Fibroblast of lung (primary cell): ENCODE data around the gene SCN10A.

Experiments used
- CTCF ChIP-seq, 2 donors: IDR thresholded peaks in 1 of 2; conservative IDR thresholded peaks in 1 of 2; 1 replicate in 1 of 2; 2 replicates in 1 of 2; pipeline ENCODE4 v1.5.1; 2011 to 2012; ENCODE audit warnings: low read length in 2 of 2, control low read depth in 1 of 2, inconsistent platforms in 1 of 2, low read depth in 1 of 2, mild to moderate bottlenecking in 1 of 2
- EZH2 ChIP-seq: IDR thresholded peaks from 2 replicates; pipeline ENCODE4 v1.5.1; 2012; ENCODE audit warnings: low read length, control low read depth, mild to moderate bottlenecking; ENCODE audit errors: missing control alignments

GRCh38 chr3:38652934-38653333 lies 163.1 kb downstream of the SCN10A start:
- TF ChIP-seq CTCF (conservative IDR thresholded peaks at IDR 0.05 in 1 of 2, IDR thresholded peaks at IDR 0.05 in 1 of 2; ENCODE audit: low read depth in 1 of 2, low read length in 2 of 2) (no peak), EZH2 (no peak)
